IMR-90 (cell line): ENCODE data around the gene TAPT1. TPM values are rescaled to one million over a fixed set of nuclear protein-coding genes. Genes with fewer than 3 reads are reported as not detected.

Experiments used
- ATAC-seq: fragments of 200-7000 bp; cut with Tn5 transposase; 2 replicates; pipeline ENCODE4 v1.9.1; 2020; ENCODE audit warnings: low read depth, mild to moderate bottlenecking, moderate library complexity
- BruUV-seq: library from RNA; stranded (reverse); fragments of 400-500 nt; replicated peaks from 2 replicates; lab custom pipeline; 2021; lab: Mats Ljungman, UMichigan
- CTCF ChIA-PET: fragments of 300-600 bp; formaldehyde crosslinking; extraction: SDS; loops from one replicate; lab custom pipeline; 2021; ENCODE audit warnings: antibody characterized with exemption; lab: Yijun Ruan, JAX
- POLR2A ChIA-PET: fragments of 300-600 bp; sonication (Branson Sonifier 250); formaldehyde crosslinking; loops from one replicate; lab custom pipeline; 2022; ENCODE audit warnings: antibody characterized with exemption; ENCODE audit not compliant: unreplicated experiment; lab: Charles Lee
- DNase-seq: peaks from one replicate; pipeline ENCODE4 v3.0.0; 2013
- H2AFZ ChIP-seq: replicated peaks from 2 replicates; pipeline ENCODE3; 2013; ENCODE audit warnings: low read length, mild to moderate bottlenecking; ENCODE audit not compliant: poor library complexity
- H2AK5ac ChIP-seq: 2 replicates; pipeline ENCODE4 v1.6.1; 2013; ENCODE audit warnings: low read depth, low read length, inconsistent platforms
- H2AK9ac ChIP-seq: replicated peaks from 2 replicates; pipeline ENCODE3; 2013; ENCODE audit warnings: mild to moderate bottlenecking, low read depth, low read length, moderate library complexity; ENCODE audit not compliant: poor library complexity
- H2BK120ac ChIP-seq: 2 replicates; pipeline ENCODE4 v1.6.1; 2013; ENCODE audit warnings: low read depth, low read length, inconsistent platforms
- H2BK15ac ChIP-seq: 3 replicates; pipeline ENCODE4 v1.6.1; 2013; ENCODE audit warnings: low read depth, low read length, inconsistent platforms
- H2BK20ac ChIP-seq: 2 replicates; pipeline ENCODE4 v1.6.1; 2013; ENCODE audit warnings: low read depth, mild to moderate bottlenecking, inconsistent platforms, low read length, moderate library complexity
- H2BK5ac ChIP-seq: 2 replicates; pipeline ENCODE4 v1.6.1; 2013; ENCODE audit warnings: mild to moderate bottlenecking, low read depth, low read length, inconsistent platforms; ENCODE audit not compliant: poor library complexity, severe bottlenecking
- H3K14ac ChIP-seq: replicated peaks from 2 replicates; pipeline ENCODE4 v1.6.1; 2013; ENCODE audit warnings: low read depth, low read length, inconsistent platforms
- H3K18ac ChIP-seq: 2 replicates; pipeline ENCODE4 v1.6.1; 2013; ENCODE audit warnings: low read depth, low read length, control low read depth
- H3K23ac ChIP-seq: 2 replicates; pipeline ENCODE4 v1.6.1; 2013; ENCODE audit warnings: low read depth, low read length, inconsistent platforms
- H3K27ac ChIP-seq: 2 replicates; pipeline ENCODE4 v1.5.1; 2013; ENCODE audit warnings: mild to moderate bottlenecking, control low read depth, low read length; ENCODE audit not compliant: insufficient read depth
- H3K27me3 ChIP-seq: 2 replicates; pipeline ENCODE4 v1.6.1; 2013; ENCODE audit warnings: low read length; ENCODE audit not compliant: control insufficient read depth, insufficient read depth
- H3K36me3 ChIP-seq: 2 replicates; pipeline ENCODE4 v1.6.1; 2013; ENCODE audit warnings: low read length, mixed read lengths; ENCODE audit not compliant: control insufficient read depth, insufficient read depth
- H3K4ac ChIP-seq: 2 replicates; pipeline ENCODE4 v1.6.1; 2013; ENCODE audit warnings: low read depth, low read length, inconsistent platforms
- H3K4me1 ChIP-seq: 2 replicates; pipeline ENCODE4 v1.6.1; 2013; ENCODE audit warnings: low read length, mixed read lengths; ENCODE audit not compliant: control insufficient read depth, insufficient read depth
- H3K4me2 ChIP-seq: 2 replicates; pipeline ENCODE4 v1.6.1; 2013; ENCODE audit warnings: low read depth, mild to moderate bottlenecking, control low read depth, low read length, moderate library complexity
- H3K4me3 ChIP-seq: 2 replicates; pipeline ENCODE4 v1.5.1; 2013; ENCODE audit warnings: low read depth, mild to moderate bottlenecking, control low read depth, low read length, moderate library complexity; ENCODE audit not compliant: insufficient read depth
- H3K56ac ChIP-seq: 2 replicates; pipeline ENCODE4 v1.6.1; 2013; ENCODE audit warnings: low read length, inconsistent platforms; ENCODE audit not compliant: insufficient read depth; ENCODE audit errors: extremely low read depth
- H3K79me1 ChIP-seq, 2 experiments: 2 replicates each; pipeline ENCODE4 v1.6.1; 2013; ENCODE audit warnings: low read length in 2 of 2, inconsistent platforms in 1 of 2, low read depth in 1 of 2
- H3K9ac ChIP-seq: 2 replicates; pipeline ENCODE4 v1.6.1; 2013; ENCODE audit warnings: low read depth, low read length, control low read depth
- H3K9me1 ChIP-seq: 2 replicates; pipeline ENCODE4 v1.6.1; 2013; ENCODE audit warnings: low read length, inconsistent platforms; ENCODE audit not compliant: insufficient read depth
- H3K9me3 ChIP-seq: 2 replicates; pipeline ENCODE4 v1.6.1; 2013; ENCODE audit warnings: low read length; ENCODE audit not compliant: control insufficient read depth, insufficient read depth
- H4K20me1 ChIP-seq: 2 replicates; pipeline ENCODE4 v1.6.1; 2013; ENCODE audit warnings: low read length, inconsistent platforms; ENCODE audit not compliant: insufficient read depth
- H4K5ac ChIP-seq: 2 replicates; pipeline ENCODE4 v1.6.1; 2013; ENCODE audit warnings: mild to moderate bottlenecking, low read depth, low read length, control low read depth
- H4K8ac ChIP-seq, 2 experiments: 2 replicates each; pipeline ENCODE4 v1.6.1; 2013; ENCODE audit warnings: low read depth in 2 of 2, low read length in 2 of 2, control low read depth in 1 of 2, inconsistent platforms in 1 of 2
- H4K91ac ChIP-seq: 2 replicates; pipeline ENCODE4 v1.6.1; 2013; ENCODE audit warnings: low read depth, low read length, inconsistent platforms; ENCODE audit not compliant: insufficient read depth
- BHLHE40 ChIP-seq: fragments of 150-350 bp; IDR thresholded peaks from 2 replicates; pipeline ENCODE4 v1.6.1; 2016; ENCODE audit warnings: mild to moderate bottlenecking, low read depth, low read length
- WGBS, 2 experiments: methylation state at CpG; one replicate each; pipeline versions ENCODE4 v1.1.5 to v1.1.7; 2013; ENCODE audit warnings: missing lambda C conversion rate in 2 of 2; ENCODE audit not compliant: insufficient read length in 1 of 2; ENCODE audit errors: extremely low coverage in 2 of 2; 5-methylcytosine and 5-hydroxymethylcytosine counted together
- dilution Hi-C: fragments of 300-500 bp; cut with HindIII; formaldehyde crosslinking; loops from one replicate; pipeline ENCODE4 v1.14.3; 2018; ENCODE audit warnings: low sequenced_read_pairs; ENCODE audit not compliant: unreplicated experiment
- in situ Hi-C: fragments of 300-500 bp; cut with MboI; formaldehyde crosslinking; loops from 3 replicates; pipeline ENCODE4 v1.14.3; 2019; ENCODE audit warnings: low sequenced_read_pairs, inconsistent platforms, mixed read lengths
- intact Hi-C: fragments of 100-400 bp; cut with micrococcal nuclease; formaldehyde crosslinking; loops from 2 replicates; pipeline ENCODE4 v1.10.0; 2022
- polyA plus RNA-seq, 3 experiments: library from polyadenylated mRNA; depleted of rRNA; stranded (reverse); fragments of >200 nt; gene quantifications; 2 replicates each; pipeline ENCODE4 v1.2.3, GENCODE V29; 2012; ENCODE audit warnings: low replicate concordance in 1 of 3
- total RNA-seq: library from RNA; depleted of rRNA; stranded (reverse); fragments of >200 nt; gene quantifications from 2 replicates; pipeline ENCODE4 v1.2.3, GENCODE V29; 2012

The TAPT1 gene
- total and polyA plus RNA-seq, 2 of the 4 experiments (the other 2 are of a cell fraction) = 5.6 to 12.2 TPM

GRCh38 chr4:16227462-16227868 is 1.2 kb upstream of the TAPT1 start:
- no TSS peak for BruUV-seq
- in situ Hi-C loops = no loop called here
- ChIA-PET POLR2A (no interaction called here), CTCF (interaction anchor here (0.9 kb wide), 1 partner anchor 21 kb away, joined by 3 read pairs; no protein-coding TSS in a partner anchor)
- peaks cover 3% of the 10 kb centered on the region; the same call in 1 of the 2 replicates for H4K20me1 ChIP-seq
- intact Hi-C loops = loop anchor here (5.0 to 10.0 kb wide), 2 partner anchors 35 to 753 kb away; no protein-coding TSS in a partner anchor
- H2AFZ ChIP-seq = peak overlapping the region; percentile 86
- peak overlapping the region; percentile 19; the same call in 1 of the 2 replicates for H3K23ac ChIP-seq
- peaks cover 7 to 19% of the 10 kb centered on the region in 2 experiments for H3K79me1 ChIP-seq
- no peak overlapping the region for H2AK5ac ChIP-seq
- no peaks in the 10 kb centered on the region for H3K36me3 ChIP-seq
- H2BK5ac ChIP-seq = no peak overlapping the region
- H3K14ac ChIP-seq = no peak overlapping the region
- no peak overlapping the region for H2AK9ac ChIP-seq
- H3K4me1 ChIP-seq = no peaks in the 10 kb centered on the region; the same call in 1 of the 2 replicates
- H3K9me1 ChIP-seq = no peaks in the 10 kb centered on the region
- no peak overlapping the region for H3K18ac ChIP-seq
- H2BK20ac ChIP-seq = no peak overlapping the region
- WGBS, 2 experiments = 5% methylated on average over 4 of the region's 20 CpGs; no CpG with 5 or more reads in 1 of the 2 experiments
- DNase-seq (peak; percentile 30), ATAC-seq (no peak)
- no peak overlapping the region for H2BK15ac ChIP-seq
- 0 out of 2 replicates have a peak overlapping the region, but pooled peaks have one; percentile 38 for H3K4ac ChIP-seq
- H3K56ac ChIP-seq = no peak overlapping the region
- no peak overlapping the region for H2BK120ac ChIP-seq
- H3K9me3 ChIP-seq = no peaks in the 10 kb centered on the region
- H4K91ac ChIP-seq = no peak overlapping the region
- no peak for TF ChIP-seq BHLHE40
- H3K4me2 ChIP-seq = peak overlapping the region; percentile 97
- H3K9ac ChIP-seq = peak overlapping the region; percentile 85
- peak overlapping the region; percentile 60; the same call in 1 of the 2 replicates for H3K27ac ChIP-seq
- H4K5ac ChIP-seq = no peak overlapping the region
- peak overlapping the region; percentile 96 for H3K4me3 ChIP-seq
- H3K27me3 ChIP-seq = no peaks in the 10 kb centered on the region
- dilution Hi-C loops = no loop called here
- peak overlapping the region; percentile 84 to 87; a peak in 3 of 4 replicates for H4K8ac ChIP-seq
